GM12874 (cell line): ENCODE data around the gene AGAP1.
A peak's percentile ranks its signal among the peaks of the same experiment; 100 is the strongest.

Source experiments
- TF ChIP-seq, protein P1 (sequence below): IDR thresholded peaks from 2 replicates; pipeline ENCODE4 v1.5.1; 2011; ENCODE audit warnings: low read depth, mild to moderate bottlenecking, control low read depth, low read length, moderate library complexity; ENCODE audit not compliant: insufficient read depth

The AGAP1 gene

GRCh38 chr2:235594041-235594440 is 100.2 kb downstream of the AGAP1 start:
- TF ChIP-seq, protein P1, sequence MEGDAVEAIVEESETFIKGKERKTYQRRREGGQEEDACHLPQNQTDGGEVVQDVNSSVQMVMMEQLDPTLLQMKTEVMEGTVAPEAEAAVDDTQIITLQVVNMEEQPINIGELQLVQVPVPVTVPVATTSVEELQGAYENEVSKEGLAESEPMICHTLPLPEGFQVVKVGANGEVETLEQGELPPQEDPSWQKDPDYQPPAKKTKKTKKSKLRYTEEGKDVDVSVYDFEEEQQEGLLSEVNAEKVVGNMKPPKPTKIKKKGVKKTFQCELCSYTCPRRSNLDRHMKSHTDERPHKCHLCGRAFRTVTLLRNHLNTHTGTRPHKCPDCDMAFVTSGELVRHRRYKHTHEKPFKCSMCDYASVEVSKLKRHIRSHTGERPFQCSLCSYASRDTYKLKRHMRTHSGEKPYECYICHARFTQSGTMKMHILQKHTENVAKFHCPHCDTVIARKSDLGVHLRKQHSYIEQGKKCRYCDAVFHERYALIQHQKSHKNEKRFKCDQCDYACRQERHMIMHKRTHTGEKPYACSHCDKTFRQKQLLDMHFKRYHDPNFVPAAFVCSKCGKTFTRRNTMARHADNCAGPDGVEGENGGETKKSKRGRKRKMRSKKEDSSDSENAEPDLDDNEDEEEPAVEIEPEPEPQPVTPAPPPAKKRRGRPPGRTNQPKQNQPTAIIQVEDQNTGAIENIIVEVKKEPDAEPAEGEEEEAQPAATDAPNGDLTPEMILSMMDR = peak; percentile 30; the same call in 1 of the 2 replicates

DNA sequence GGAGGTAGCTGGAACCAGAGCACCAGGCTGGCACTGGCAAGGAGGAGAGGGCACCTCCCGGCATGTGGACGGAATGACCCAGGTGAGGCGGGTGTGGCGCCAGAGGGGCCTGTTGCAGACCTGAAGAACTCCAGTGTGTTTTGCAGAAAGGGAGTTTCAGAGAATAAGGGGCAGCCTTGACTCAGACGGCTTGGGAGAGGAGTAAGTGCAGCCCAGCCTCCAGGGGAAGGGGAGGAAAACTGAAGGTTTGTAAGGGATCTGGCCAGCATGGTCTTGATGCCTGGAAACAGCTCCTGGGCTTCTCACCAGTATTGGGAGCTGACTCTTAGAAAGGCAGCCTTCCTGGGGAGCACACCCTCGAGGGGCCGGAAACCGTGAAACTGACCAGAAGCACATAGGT is 101.1 kb downstream of the AGAP1 start:
- TF ChIP-seq, protein P1 = no peak

DNA sequence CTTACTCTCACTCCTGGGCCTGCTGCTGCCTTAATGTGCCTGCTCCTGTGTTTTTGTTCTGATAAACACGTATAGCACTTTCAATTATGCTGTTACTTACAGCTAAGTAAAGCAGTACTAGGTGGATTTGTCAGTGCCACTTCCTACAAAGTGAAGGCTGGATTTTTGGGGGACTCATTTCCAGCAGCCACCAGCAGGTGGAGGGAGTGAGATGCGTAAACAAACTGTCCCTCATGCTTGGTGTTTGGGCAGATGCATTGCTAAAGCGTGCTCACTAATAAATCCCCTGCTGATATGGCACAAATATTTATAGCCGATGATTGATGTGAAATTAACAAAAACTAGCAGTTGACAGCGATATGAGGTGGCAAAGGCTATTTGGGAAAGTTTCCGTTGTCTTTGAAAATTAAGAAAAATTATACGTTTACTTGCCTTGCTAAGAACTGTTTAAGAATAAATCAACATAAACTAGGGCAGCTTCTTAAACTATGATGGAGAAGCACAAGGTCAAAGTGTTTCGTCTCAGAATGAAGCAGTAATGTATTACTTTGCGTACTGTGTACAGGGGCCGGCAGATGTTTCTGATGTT is 101.7 kb downstream of the AGAP1 start:
- TF ChIP-seq, protein P1 = peak; percentile 80

GRCh38 chr2:235596272-235596671 is 102.4 kb downstream of the AGAP1 start:
- TF ChIP-seq, protein P1 = no peak

DNA sequence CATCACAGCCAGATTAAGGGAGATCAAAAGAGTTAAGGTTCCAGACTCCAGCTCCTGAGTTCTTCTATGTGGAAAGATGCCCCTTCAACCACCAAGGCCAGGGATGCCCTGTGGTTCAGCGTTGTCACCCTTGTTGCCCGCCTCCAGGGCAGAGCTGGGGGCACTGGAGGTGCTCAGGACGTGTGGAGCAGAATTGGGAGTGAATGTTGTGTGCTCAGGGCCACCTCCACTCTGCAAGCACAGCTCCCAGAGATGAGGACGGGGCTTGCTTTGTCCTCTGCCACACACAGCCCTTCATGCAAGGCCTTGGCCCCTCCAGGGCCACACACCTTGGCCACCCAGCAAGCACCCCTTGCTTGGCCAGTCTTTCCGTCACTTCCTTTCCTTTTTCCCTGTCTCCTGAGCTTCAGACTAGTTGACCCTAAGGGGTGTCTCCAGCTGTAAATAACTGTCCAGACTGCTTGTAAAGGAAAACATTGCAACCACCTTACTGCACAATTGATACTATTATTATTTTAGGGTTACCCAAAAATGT is 103.3 kb downstream of the AGAP1 start:
- TF ChIP-seq, protein P1 = no peak

DNA sequence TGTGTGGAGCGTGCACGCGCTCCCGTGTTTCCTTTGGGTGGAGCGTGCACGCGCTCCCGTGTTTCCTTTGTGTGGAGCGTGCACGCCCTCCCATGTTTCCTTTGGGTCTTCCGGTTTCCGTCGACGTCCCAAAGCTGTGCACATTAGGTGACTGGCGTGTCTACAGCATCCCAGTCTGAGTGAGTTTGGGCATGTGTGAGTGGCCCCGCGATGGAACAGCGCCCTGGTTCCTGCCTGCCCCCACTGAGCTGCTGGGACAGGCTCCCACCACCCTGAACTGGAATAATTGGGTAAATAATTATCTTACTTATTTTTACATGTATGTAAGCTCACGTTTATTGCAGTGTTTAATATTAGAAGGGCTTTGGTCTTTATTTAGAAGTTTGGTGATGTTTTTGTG is 104.2 kb downstream of the AGAP1 start:
- TF ChIP-seq, protein P1 = no peak

GRCh38 chr2:235598532-235599531 is 105.0 kb downstream of the AGAP1 start:
- TF ChIP-seq, protein P1 = no peak
